MCF 10A (cell line): ENCODE data around the gene MAN2B2. TPM values are rescaled to one million over a fixed set of nuclear protein-coding genes. Genes with fewer than 3 reads are reported as not detected.
A peak's percentile ranks its signal among the peaks of the same experiment; 100 is the strongest.

Experiments
- BruUV-seq: library from RNA; stranded (reverse); fragments of 400-500 nt; replicated peaks from 2 replicates; lab custom pipeline; 2021; lab: Mats Ljungman, UMichigan
- CTCF ChIA-PET: fragments of 300-600 bp; sonication (Branson Sonifier 250); formaldehyde crosslinking; extraction: SDS; loops from one replicate; lab custom pipeline; 2021; ENCODE audit warnings: antibody characterized with exemption, inconsistent platforms; lab: Yijun Ruan, JAX
- POLR2A ChIA-PET: fragments of 300-600, 350-650 bp; sonication (Branson Sonifier 250); formaldehyde crosslinking; extraction: SDS; loops from one replicate; lab custom pipeline; 2020; ENCODE audit warnings: antibody characterized with exemption, inconsistent platforms; lab: Yijun Ruan, JAX
- DNase-seq: peaks from one replicate; pipeline ENCODE4 v3.0.0-alpha.2; 2018; ENCODE audit not compliant: unreplicated experiment
- H3K27ac Mint-ChIP-seq: one replicate; pipeline ENCODE4 v1.8.0; 2022; ENCODE audit warnings: mild to moderate bottlenecking, low read depth, mixed read lengths; ENCODE audit not compliant: unreplicated experiment
- H3K27me3 Mint-ChIP-seq: one replicate; pipeline ENCODE4 v1.8.0; 2022; ENCODE audit warnings: mixed read lengths; ENCODE audit not compliant: insufficient read depth, unreplicated experiment
- H3K36me3 Mint-ChIP-seq: one replicate; pipeline ENCODE4 v1.8.0; 2022; ENCODE audit warnings: mild to moderate bottlenecking, moderate library complexity, mixed read lengths; ENCODE audit not compliant: insufficient read depth, unreplicated experiment
- H3K4me1 Mint-ChIP-seq: one replicate; pipeline ENCODE4 v1.8.0; 2022; ENCODE audit warnings: mixed read lengths; ENCODE audit not compliant: insufficient read depth, unreplicated experiment
- H3K4me3 Mint-ChIP-seq: one replicate; pipeline ENCODE4 v1.8.0; 2022; ENCODE audit warnings: mild to moderate bottlenecking, moderate library complexity, mixed read lengths; ENCODE audit not compliant: unreplicated experiment
- H3K9me3 Mint-ChIP-seq: one replicate; pipeline ENCODE4 v1.8.0; 2022; ENCODE audit warnings: mixed read lengths; ENCODE audit not compliant: unreplicated experiment
- intact Hi-C: fragments of 100-400 bp; cut with micrococcal nuclease; formaldehyde crosslinking; loops from 2 replicates; pipeline ENCODE4 v1.14.1; 2022
- total RNA-seq: library from RNA; stranded (reverse); gene quantifications from 2 replicates; pipeline ENCODE4 v1.2.3, GENCODE V29; 2022
- TF ChIP-seq, protein P1 (sequence below): fragments of 200-600 bp; IDR thresholded peaks from one replicate; pipeline ENCODE4 v1.8.0; 2022; ENCODE audit warnings: antibody characterized with exemption, mild to moderate bottlenecking; ENCODE audit not compliant: unreplicated experiment

Gene MAN2B2
- total RNA-seq, 1 experiment from 2014 or later: 12.5 TPM

DNA sequence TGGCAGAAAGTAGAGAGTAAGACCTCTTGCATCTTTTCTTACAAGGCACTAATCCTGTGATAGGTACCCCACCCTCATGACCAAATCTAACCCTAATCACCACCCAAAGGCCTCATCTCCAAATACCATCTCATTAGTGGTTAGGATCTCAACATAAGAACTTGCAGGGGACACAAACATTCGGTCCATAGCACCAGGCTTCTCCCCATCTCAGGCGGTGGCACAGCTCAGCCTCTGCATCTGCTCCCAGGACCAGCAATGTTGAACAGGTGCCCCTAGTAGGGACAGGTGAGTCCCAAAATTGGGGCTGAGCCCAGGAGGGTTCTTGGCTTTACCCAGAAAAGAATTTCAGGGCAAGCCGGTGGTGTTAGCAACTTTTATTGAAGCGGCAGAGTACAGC is 57.1 kb downstream of the MAN2B2 start:
- peaks cover 6% of the 10 kb centered on the region for H3K36me3 Mint-ChIP-seq
- CTCF ChIA-PET: no interaction called here
- H3K27me3 Mint-ChIP-seq: no peaks in the 10 kb centered on the region
- no peaks in the 10 kb centered on the region for H3K9me3 Mint-ChIP-seq
- no peak overlapping the region for H3K27ac Mint-ChIP-seq
- intact Hi-C loops: loop anchor here (5.0 kb wide), 1 partner anchor 55 kb away; the partner anchor contains the start of gene MAN2B2
- POLR2A ChIA-PET: interaction anchor here (0.6 to 3.0 kb wide), 4 partner anchors 8 to 77 kb away, joined by 3 to 18 read pairs (median 8); partner anchors contain the start of genes MRFAP1 and MRFAP1L1
- H3K4me3 Mint-ChIP-seq: no peak overlapping the region
- no TSS peak for BruUV-seq
- DNase-seq: no peak
- TF ChIP-seq, protein P1, sequence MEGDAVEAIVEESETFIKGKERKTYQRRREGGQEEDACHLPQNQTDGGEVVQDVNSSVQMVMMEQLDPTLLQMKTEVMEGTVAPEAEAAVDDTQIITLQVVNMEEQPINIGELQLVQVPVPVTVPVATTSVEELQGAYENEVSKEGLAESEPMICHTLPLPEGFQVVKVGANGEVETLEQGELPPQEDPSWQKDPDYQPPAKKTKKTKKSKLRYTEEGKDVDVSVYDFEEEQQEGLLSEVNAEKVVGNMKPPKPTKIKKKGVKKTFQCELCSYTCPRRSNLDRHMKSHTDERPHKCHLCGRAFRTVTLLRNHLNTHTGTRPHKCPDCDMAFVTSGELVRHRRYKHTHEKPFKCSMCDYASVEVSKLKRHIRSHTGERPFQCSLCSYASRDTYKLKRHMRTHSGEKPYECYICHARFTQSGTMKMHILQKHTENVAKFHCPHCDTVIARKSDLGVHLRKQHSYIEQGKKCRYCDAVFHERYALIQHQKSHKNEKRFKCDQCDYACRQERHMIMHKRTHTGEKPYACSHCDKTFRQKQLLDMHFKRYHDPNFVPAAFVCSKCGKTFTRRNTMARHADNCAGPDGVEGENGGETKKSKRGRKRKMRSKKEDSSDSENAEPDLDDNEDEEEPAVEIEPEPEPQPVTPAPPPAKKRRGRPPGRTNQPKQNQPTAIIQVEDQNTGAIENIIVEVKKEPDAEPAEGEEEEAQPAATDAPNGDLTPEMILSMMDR: no peak
- peaks cover 18% of the 10 kb centered on the region for H3K4me1 Mint-ChIP-seq

DNA sequence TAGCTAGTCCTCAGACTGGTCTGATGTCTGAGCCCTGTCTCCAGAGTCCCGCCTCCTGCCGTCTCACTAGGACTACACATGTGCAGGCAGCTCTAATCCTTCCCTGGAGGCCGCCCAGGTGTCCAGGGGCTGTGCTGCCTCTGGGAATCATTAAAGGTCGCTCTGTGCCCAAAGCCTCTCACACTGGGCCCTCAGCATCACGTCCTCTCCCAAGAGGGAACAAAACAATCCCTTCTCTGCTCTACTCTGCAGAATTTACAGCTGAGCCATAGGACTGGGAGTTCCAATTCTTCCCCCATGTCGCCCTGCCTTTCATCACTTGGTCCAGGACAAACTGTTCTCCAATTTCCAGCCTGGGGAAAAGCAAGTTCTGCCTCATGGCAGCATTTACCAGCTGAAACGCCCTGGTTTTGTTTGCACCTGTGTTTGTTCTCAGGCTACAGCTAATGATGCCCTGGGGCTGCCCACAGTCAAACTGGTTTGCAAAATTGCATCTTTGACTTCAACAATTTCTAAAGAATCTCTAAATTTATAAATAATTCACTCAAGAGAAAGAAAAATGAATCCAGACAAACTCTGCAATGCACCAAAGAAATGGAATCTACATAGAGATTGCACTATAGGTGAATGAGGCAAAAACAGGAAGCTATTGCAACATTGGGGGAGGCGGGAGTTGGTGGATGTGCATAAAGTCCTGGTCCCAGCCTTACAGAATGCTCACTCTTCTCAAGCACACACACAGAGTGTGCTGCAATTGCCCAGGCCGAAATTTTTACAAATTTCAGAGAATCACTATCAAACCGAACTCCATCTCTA is 58.3 kb downstream of the MAN2B2 start:
- BruUV-seq: no TSS peak
- intact Hi-C loops: loop anchor here (5.0 kb wide), 1 partner anchor 56 kb away; the partner anchor contains the start of gene MAN2B2
- Mint-ChIP-seq H3K4me1 (peaks cover 18% of the 10 kb centered on the region), H3K27me3 (no peaks in the 10 kb centered on the region), H3K36me3 (peaks cover 6% of the 10 kb centered on the region), H3K27ac (peak overlapping the region; percentile 85), H3K4me3 (peak overlapping the region; percentile 46), H3K9me3 (no peaks in the 10 kb centered on the region)
- POLR2A ChIA-PET: interaction anchor here (0.5 to 3.0 kb wide), 16 partner anchors 9 to 354 kb away, joined by 3 to 18 read pairs (median 3); partner anchors contain the start of genes BLOC1S4, MAN2B2, MRFAP1L1 and TBC1D14
- TF ChIP-seq, protein P1: no peak
- CTCF ChIA-PET: interaction anchor here (0.6 to 1.6 kb wide), 5 partner anchors 9 to 44 kb away, joined by 3 to 5 read pairs (median 3); no protein-coding TSS in a partner anchor
- peak; percentile 84 for DNase-seq

DNA sequence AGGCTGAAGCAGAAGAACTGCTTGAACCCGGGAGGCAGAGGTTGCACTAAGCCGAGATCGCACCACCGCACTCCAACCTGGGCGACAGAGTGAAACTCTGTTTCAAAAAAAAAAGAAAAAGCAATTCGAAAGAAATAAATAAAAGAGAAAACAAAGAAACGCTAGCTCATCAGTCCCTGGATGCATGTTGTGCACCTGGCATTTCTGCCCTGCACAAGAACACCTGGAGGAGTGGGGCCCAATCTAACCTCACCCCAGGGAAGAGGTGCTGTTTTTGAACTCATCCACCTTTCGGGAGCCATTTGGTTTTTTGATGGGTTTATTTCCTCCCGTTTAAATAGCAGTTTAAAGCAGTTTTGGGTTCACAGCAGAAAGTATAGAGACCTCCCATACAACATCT is 59.8 kb downstream of the MAN2B2 start:
- DNase-seq: no peak
- no peak overlapping the region for H3K27ac Mint-ChIP-seq
- H3K4me3 Mint-ChIP-seq: no peak overlapping the region
- intact Hi-C loops: loop anchor here (5.0 kb wide), 1 partner anchor 57 kb away; the partner anchor contains the start of gene MAN2B2
- ChIA-PET POLR2A (interaction anchor here (0.7 to 3.0 kb wide), 3 partner anchors 60 to 192 kb away, joined by 3 to 18 read pairs (median 6); partner anchors contain the start of genes MAN2B2 and MRFAP1L1), CTCF (no interaction called here)
- no TSS peak for BruUV-seq
- TF ChIP-seq, protein P1: no peak
- H3K4me1 Mint-ChIP-seq: peaks cover 18% of the 10 kb centered on the region
- no peaks in the 10 kb centered on the region for H3K9me3 Mint-ChIP-seq
- peaks cover 6% of the 10 kb centered on the region for H3K36me3 Mint-ChIP-seq
- no peaks in the 10 kb centered on the region for H3K27me3 Mint-ChIP-seq

DNA sequence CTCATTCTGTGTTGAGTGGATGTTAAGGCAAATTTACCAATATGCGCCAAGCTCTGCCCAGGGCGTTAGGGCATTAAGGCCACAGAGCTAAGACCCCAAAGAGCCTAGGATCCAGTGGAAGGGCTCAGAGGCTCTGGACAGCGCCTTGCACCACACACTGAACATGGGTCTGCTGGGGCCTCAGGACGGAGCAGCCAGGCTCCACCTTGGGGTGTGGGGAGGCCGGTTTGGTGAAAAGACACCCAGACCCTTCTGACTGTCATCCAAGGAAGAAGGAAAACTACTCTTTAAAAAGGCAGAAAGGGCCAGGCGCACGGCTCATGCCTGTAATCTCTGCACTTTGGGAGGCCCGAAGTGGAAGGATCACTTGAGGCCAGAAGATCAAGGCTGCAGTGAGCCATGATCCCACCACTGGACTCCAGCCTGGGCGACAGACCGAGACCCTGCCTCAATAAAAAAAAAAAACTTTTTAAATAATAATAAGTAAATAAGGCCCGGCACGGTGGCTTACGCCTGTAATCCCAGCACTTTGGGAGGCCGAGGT is 64.2 kb downstream of the MAN2B2 start:
- ChIA-PET CTCF (no interaction called here), POLR2A (interaction anchor here (1.6 to 7.7 kb wide), 8 partner anchors 8 to 70 kb away, joined by 4 to 100 read pairs (median 21); partner anchors contain the start of genes MAN2B2 and MRFAP1L1)

More for the DNA sequence above, 64.2 kb downstream of the MAN2B2 start:
- Mint-ChIP-seq H3K4me3 (peak overlapping the region; percentile 99), H3K9me3 (no peaks in the 10 kb centered on the region), H3K27me3 (no peaks in the 10 kb centered on the region), H3K27ac (no peak overlapping the region), H3K36me3 (peaks cover 44% of the 10 kb centered on the region), H3K4me1 (peaks cover 24% of the 10 kb centered on the region)
- DNase-seq: no peak
- intact Hi-C loops: no loop called here
- BruUV-seq: no TSS peak
- TF ChIP-seq, protein P1: no peak
